Suprapubic skin (tissue), 4 donors: ENCODE results near the gene ZNF324. TPM values are rescaled to one million over a fixed set of nuclear protein-coding genes. Genes with fewer than 3 reads are reported as not detected.

Source experiments
- DNase-seq, 2 donors: peaks; one replicate each; pipeline ENCODE4 v3.0.0-alpha.2; 2019; ENCODE audit warnings: low spot score in 2 of 2
- H3K27ac ChIP-seq: fragments of 200-600 bp; sonication (generic); one replicate; pipeline ENCODE4 v1.5.1; 2019
- H3K27me3 ChIP-seq: fragments of 200-600 bp; sonication (generic); one replicate; pipeline ENCODE4 v1.5.1; 2019
- H3K36me3 ChIP-seq: fragments of 200-600 bp; sonication (generic); one replicate; pipeline ENCODE4 v1.5.1; 2019
- H3K4me1 ChIP-seq: fragments of 200-600 bp; sonication (generic); one replicate; pipeline ENCODE4 v1.5.1; 2019
- H3K4me3 ChIP-seq: fragments of 200-600 bp; sonication (generic); one replicate; pipeline ENCODE4 v1.5.1; 2019; ENCODE audit warnings: mild to moderate bottlenecking
- H3K9me3 ChIP-seq: fragments of 200-600 bp; sonication (generic); one replicate; pipeline ENCODE4 v1.5.1; 2019
- CTCF ChIP-seq, 2 donors: fragments of 200-600 bp in 1 of 2; fragments of 450-650 bp in 1 of 2; sonication (generic) in 1 of 2; IDR thresholded peaks; one replicate each; pipeline ENCODE4 v1.5.1; 2016 to 2019; ENCODE audit warnings: antibody characterized with exemption in 2 of 2, mild to moderate bottlenecking in 1 of 2, moderate library complexity in 1 of 2
- EP300 ChIP-seq: sonication (generic); formaldehyde crosslinking; IDR thresholded peaks from one replicate; pipeline ENCODE4 v1.6.1; 2017; ENCODE audit warnings: antibody characterized with exemption
- POLR2A ChIP-seq, 2 donors: fragments of 450-650 bp; IDR thresholded peaks; one replicate each; pipeline ENCODE4 v1.6.1; 2017; ENCODE audit warnings: antibody characterized with exemption in 2 of 2, mild to moderate bottlenecking in 2 of 2, moderate library complexity in 2 of 2
- POLR2AphosphoS5 ChIP-seq, 3 donors: sonication (generic); formaldehyde crosslinking; IDR thresholded peaks; one replicate each; pipeline ENCODE4 v1.6.1; 2017; ENCODE audit warnings: antibody characterized with exemption in 3 of 3
- WGBS: methylation state at CpG from one replicate; pipeline ENCODE4 v1.1.5; 2018; 5-methylcytosine and 5-hydroxymethylcytosine counted together
- total RNA-seq, 4 donors: library from RNA; depleted of rRNA; stranded (reverse); fragments of >200 nt; gene quantifications; one replicate each; pipeline ENCODE4 v1.1.0, GENCODE V29; 2016

ZNF324 gene
- total RNA-seq, 4 donors from 2014 or later: 20.3 to 41.5 (median 25.6) TPM

DNA sequence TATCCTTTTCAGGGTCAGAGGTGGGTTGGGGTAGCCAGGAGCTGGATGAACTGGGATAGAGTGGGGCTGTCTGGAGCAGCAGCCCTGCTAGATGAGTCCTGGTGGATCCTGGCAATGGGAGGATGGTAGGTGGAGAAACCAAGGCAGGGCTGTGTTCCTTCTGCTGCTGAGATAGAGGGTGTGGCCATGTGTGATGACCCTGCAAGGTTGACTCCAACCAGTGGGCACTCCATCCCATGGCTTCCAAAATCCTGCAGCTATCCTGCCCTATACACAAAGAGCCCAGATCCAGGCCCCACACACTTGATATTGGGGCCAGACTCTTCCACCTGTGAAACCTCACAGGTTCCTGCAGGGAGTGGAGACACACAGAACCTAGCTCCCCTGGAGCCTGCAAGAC, 6.9 kb downstream of the ZNF324 start:
- no peak for DNase-seq
- no peak for TF ChIP-seq EP300
- no peak for TF ChIP-seq POLR2A (IDR thresholded peaks at IDR 0.05)
- no peak for TF ChIP-seq CTCF (IDR thresholded peaks at IDR 0.05)
- no peak for TF ChIP-seq POLR2AphosphoS5 (IDR thresholded peaks at IDR 0.05)
- Histone ChIP-seq H3K27me3 (no peaks in the 10 kb centered on the region), H3K27ac (no peak overlapping the region), H3K4me3 (no peak overlapping the region), H3K36me3 (peaks cover 48% of the 10 kb centered on the region), H3K9me3 (no peaks in the 10 kb centered on the region), H3K4me1 (peaks cover 23% of the 10 kb centered on the region)

DNA sequence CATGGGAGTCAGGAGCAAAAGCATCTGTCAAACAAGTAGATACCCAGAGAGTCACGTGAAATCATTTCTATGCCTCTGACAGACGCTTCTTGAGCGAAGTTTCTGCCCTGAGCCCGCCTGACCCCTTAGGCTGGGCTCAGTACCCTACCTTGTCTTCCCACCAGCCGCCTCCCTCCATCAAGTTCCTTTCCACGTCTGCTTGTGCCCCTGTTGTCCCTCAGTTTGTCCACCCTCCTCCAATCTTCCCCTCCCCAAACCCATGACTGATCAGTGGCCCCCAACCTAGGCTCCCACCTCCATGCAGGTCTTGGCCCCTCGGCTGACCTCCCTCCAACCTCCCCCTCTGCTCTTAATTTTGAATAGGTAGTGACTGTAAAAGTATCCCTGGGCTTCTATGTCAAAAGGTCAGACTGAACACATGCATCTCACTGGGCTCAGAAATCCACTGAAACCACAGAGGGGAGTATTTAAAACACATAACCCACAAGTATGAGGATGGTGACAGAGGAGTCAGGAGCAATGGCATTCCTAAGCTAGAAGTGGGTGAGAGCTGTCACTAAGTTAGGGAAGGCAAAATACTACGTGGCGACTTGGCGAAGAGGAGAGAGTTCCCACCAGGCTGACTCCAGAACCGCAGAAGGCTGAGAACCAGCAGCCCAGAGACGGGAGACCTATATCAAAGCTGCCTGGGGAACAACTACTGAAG, 7.6 kb downstream of the ZNF324 start:
- Histone ChIP-seq H3K4me1 (peaks cover 20% of the 10 kb centered on the region), H3K9me3 (no peaks in the 10 kb centered on the region), H3K4me3 (no peak overlapping the region), H3K36me3 (peaks cover 49% of the 10 kb centered on the region), H3K27ac (no peak overlapping the region), H3K27me3 (no peaks in the 10 kb centered on the region)
- TF ChIP-seq POLR2A (IDR thresholded peaks at IDR 0.05): no peak
- TF ChIP-seq POLR2AphosphoS5 (IDR thresholded peaks at IDR 0.05): no peak
- TF ChIP-seq EP300: no peak
- TF ChIP-seq CTCF (IDR thresholded peaks at IDR 0.05): no peak
- no peak for DNase-seq
- 88% methylated on average over 12 of the region's 12 CpGs for WGBS

DNA sequence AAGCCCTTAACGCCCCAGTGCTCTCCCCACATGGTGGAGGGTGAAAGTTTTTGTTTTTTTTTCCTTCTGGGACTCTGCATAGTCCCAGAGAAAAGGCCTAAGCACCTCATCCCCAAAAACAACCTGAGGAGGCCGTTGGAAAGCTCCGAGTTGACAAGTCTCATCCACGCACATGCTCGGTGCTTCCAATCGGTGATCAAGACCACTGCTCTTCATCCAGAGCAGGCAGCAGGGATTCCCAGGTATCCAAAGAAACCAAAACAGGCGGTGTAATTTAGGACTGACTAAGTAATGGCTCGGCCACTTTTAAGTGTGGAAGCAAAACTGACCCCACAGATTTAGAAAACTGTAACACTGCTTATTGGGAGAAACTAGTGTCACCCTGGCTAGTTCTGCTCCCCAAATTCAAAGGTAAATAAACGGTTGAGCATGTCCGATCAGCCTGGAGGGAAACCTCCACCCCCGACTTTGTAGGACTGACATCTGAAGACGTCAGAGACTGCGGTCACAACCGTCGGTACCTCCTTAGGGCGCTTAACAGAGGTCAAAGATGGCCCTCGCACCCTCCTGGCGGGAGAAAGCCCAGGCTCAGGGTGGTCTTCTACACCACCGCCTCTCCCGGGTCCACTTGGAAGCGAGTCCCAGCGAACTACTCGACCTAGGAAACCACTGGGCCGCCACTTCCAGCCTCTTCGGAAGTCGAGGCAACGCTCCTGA, 8.3 kb downstream of the ZNF324 start:
- no peak for TF ChIP-seq POLR2A (IDR thresholded peaks at IDR 0.05)
- no peak for TF ChIP-seq EP300
- no peak for TF ChIP-seq POLR2AphosphoS5 (IDR thresholded peaks at IDR 0.05)
- TF ChIP-seq CTCF (IDR thresholded peaks at IDR 0.05): no peak
- Histone ChIP-seq H3K27ac (peak overlapping the region; percentile 77), H3K9me3 (no peaks in the 10 kb centered on the region), H3K4me1 (peaks cover 20% of the 10 kb centered on the region), H3K4me3 (peak overlapping the region; percentile 63), H3K27me3 (no peaks in the 10 kb centered on the region), H3K36me3 (peaks cover 49% of the 10 kb centered on the region)
- WGBS: 35% methylated on average over 16 of the region's 27 CpGs
- no peak for DNase-seq

DNA sequence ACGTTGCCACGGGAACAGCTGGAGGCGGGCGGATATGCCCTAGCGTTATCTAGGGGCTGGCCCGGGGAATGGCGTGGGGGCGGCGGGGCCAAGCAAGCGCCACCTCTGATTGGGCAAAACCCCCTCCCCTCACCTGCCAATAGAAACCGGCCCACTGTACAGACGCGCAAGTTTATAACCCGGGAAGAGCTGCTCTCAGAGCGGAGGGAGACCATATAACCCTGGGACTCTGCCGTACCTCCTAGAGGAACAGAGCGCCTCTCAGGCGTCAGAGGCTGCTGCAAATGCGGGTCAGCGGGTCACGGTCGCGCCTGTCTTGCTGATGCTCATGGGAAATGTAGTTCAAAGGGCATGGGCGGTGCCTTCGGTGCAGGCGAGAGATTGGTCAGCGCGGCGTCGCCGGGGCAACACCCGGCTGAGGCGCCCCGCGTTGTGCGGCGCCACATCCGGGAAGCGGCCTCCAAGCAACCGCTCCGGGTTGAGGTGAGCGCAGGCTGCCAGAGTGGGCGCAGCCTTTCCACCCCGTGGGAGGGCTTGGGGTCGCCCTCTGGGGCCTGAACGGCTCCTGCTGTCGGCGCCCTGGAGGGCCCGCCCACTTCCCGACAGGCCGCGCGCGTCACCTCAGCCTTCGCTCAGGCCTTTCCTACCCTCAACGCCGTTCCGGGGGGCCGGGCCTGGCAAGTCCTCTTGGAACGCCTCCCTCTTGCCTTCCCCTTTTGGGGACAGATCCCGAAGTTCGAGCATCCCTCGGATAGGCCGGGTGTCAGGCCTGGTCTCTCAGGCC, 9.0 kb downstream of the ZNF324 start, which contains the start of gene ZNF446:
Gene ZNF446, plus strand, starts transcription at position 639 of the 784 bp plus-strand sequence. CDS start 867 bp downstream, outside the sequence.
- Histone ChIP-seq H3K9me3 (no peaks in the 10 kb centered on the region), H3K4me1 (peaks cover 20% of the 10 kb centered on the region), H3K27me3 (no peaks in the 10 kb centered on the region), H3K36me3 (peaks cover 49% of the 10 kb centered on the region), H3K27ac (peak within 1 kb of the TSS; percentile 77), H3K4me3 (peak within 1 kb of the TSS; percentile 63)
- 0% methylated on average over 6 of the region's 64 CpGs for WGBS
- DNase-seq: peak; percentile 99
- peak in 2 of 3 donors; percentile 47 to 83 for TF ChIP-seq POLR2AphosphoS5 (IDR thresholded peaks at IDR 0.05)
- TF ChIP-seq EP300: no peak
- TF ChIP-seq CTCF (IDR thresholded peaks at IDR 0.05): no peak
- peak in 1 of 2 donors; percentile 40 for TF ChIP-seq POLR2A (IDR thresholded peaks at IDR 0.05)
